Calu3 (cell line): ENCODE measurements around the gene AP1G2. TPM values are rescaled to one million over a fixed set of nuclear protein-coding genes. Genes with fewer than 3 reads are reported as not detected.
A peak's percentile ranks its signal among the peaks of the same experiment; 100 is the strongest.

Experiments
- BruUV-seq: library from RNA; stranded (reverse); fragments of 400-500 nt; replicated peaks from 2 replicates; lab custom pipeline; 2021; lab: Mats Ljungman, UMichigan
- CTCF ChIA-PET: fragments of 300-600 bp; sonication (Branson Sonifier 250); formaldehyde crosslinking; loops from one replicate; lab custom pipeline; 2022; ENCODE audit warnings: antibody characterized with exemption; lab: Charles Lee
- DNase-seq: peaks from one replicate; pipeline ENCODE4 v3.0.0; 2022
- H3K27ac Mint-ChIP-seq: one replicate; pipeline ENCODE4 v1.8.0; 2022; ENCODE audit warnings: mixed read lengths; ENCODE audit not compliant: unreplicated experiment
- H3K27me3 Mint-ChIP-seq: one replicate; pipeline ENCODE4 v1.8.0; 2022; ENCODE audit warnings: mixed read lengths; ENCODE audit not compliant: unreplicated experiment
- H3K36me3 Mint-ChIP-seq: one replicate; pipeline ENCODE4 v1.8.0; 2022; ENCODE audit warnings: mild to moderate bottlenecking, moderate library complexity, mixed read lengths; ENCODE audit not compliant: insufficient read depth, unreplicated experiment
- H3K4me1 Mint-ChIP-seq: one replicate; pipeline ENCODE4 v1.8.0; 2022; ENCODE audit warnings: mild to moderate bottlenecking, low read depth, mixed read lengths; ENCODE audit not compliant: unreplicated experiment
- H3K4me3 Mint-ChIP-seq: one replicate; pipeline ENCODE4 v1.8.0; 2022; ENCODE audit warnings: mild to moderate bottlenecking, low read depth, moderate library complexity, mixed read lengths; ENCODE audit not compliant: unreplicated experiment
- H3K9me3 Mint-ChIP-seq: one replicate; pipeline ENCODE4 v1.8.0; 2022; ENCODE audit warnings: low read depth, mixed read lengths; ENCODE audit not compliant: unreplicated experiment
- CTCF ChIP-seq: fragments of 200-600 bp; IDR thresholded peaks from one replicate; pipeline ENCODE4 v1.8.0; 2022; ENCODE audit warnings: antibody characterized with exemption; ENCODE audit not compliant: unreplicated experiment
- intact Hi-C: fragments of 100-400 bp; cut with micrococcal nuclease; formaldehyde crosslinking; loops from one replicate; pipeline ENCODE4 v1.10.0; 2022; ENCODE audit not compliant: unreplicated experiment
- total RNA-seq: library from RNA; stranded (reverse); gene quantifications from 2 replicates; pipeline ENCODE4 v1.2.3, GENCODE V29; 2022

Gene AP1G2
- total RNA-seq, 1 experiment from 2014 or later: 152 TPM

GRCh38 chr14:23609001-23609400, 41.4 kb upstream of the AP1G2 start:
- intact Hi-C loops: no loop called here
- H3K36me3 Mint-ChIP-seq: no peaks in the 10 kb centered on the region
- no peak overlapping the region for H3K4me3 Mint-ChIP-seq
- H3K27ac Mint-ChIP-seq: peak overlapping the region; percentile 9
- TF ChIP-seq CTCF: no peak
- H3K9me3 Mint-ChIP-seq: peaks cover 5% of the 10 kb centered on the region
- BruUV-seq: no TSS peak
- CTCF ChIA-PET: no interaction called here
- no peak for DNase-seq
- H3K27me3 Mint-ChIP-seq: peaks cover 13% of the 10 kb centered on the region
- peaks cover 32% of the 10 kb centered on the region for H3K4me1 Mint-ChIP-seq

GRCh38 chr14:23608454-23608853, 40.9 kb upstream of the AP1G2 start:
- CTCF ChIA-PET: no interaction called here
- Mint-ChIP-seq H3K4me1 (peaks cover 27% of the 10 kb centered on the region), H3K9me3 (peaks cover 5% of the 10 kb centered on the region), H3K27ac (no peak overlapping the region), H3K4me3 (no peak overlapping the region), H3K27me3 (peaks cover 13% of the 10 kb centered on the region), H3K36me3 (no peaks in the 10 kb centered on the region)
- no peak for TF ChIP-seq CTCF
- intact Hi-C loops: no loop called here
- no peak for DNase-seq
- BruUV-seq: no TSS peak

- intact Hi-C loops: no loop called here
- DNase-seq: no peak
- CTCF ChIA-PET: no interaction called here
- Mint-ChIP-seq H3K27me3 (peaks cover 21% of the 10 kb centered on the region), H3K36me3 (no peaks in the 10 kb centered on the region), H3K4me3 (no peak overlapping the region), H3K4me1 (peaks cover 10% of the 10 kb centered on the region), H3K9me3 (peaks cover 5% of the 10 kb centered on the region), H3K27ac (no peak overlapping the region)
- no peak for TF ChIP-seq CTCF
- BruUV-seq: no TSS peak
Measured at GRCh38 chr14:23605931-23606585, 38.5 kb upstream of the AP1G2 start.

GRCh38 chr14:23604675-23605170, 37.1 kb upstream of the AP1G2 start:
- H3K36me3 Mint-ChIP-seq: no peaks in the 10 kb centered on the region
- intact Hi-C loops: no loop called here
- CTCF ChIA-PET: interaction anchor here (0.6 kb wide), 1 partner anchor 16 kb away, joined by 3 read pairs; no protein-coding TSS in a partner anchor

More at GRCh38 chr14:23604675-23605170, 37.1 kb upstream of the AP1G2 start:
- H3K9me3 Mint-ChIP-seq: peaks cover 5% of the 10 kb centered on the region
- no peak for TF ChIP-seq CTCF
- BruUV-seq: no TSS peak
- no peak overlapping the region for H3K4me3 Mint-ChIP-seq
- peaks cover 31% of the 10 kb centered on the region for H3K27me3 Mint-ChIP-seq
- no peak for DNase-seq
- H3K4me1 Mint-ChIP-seq: peaks cover 10% of the 10 kb centered on the region
- H3K27ac Mint-ChIP-seq: no peak overlapping the region
